Measurements from ENCODE around the gene NR6A1. TPM values are rescaled to one million over a fixed set of nuclear protein-coding genes. Genes with fewer than 3 reads are reported as not detected.

NR6A1 gene
- total and polyA plus RNA-seq, 2 of the 13 experiments (the other 11 are each of a cell fraction or from before 2014, with no cell fraction given), result 28.1 to 31.5 TPM

DNA sequence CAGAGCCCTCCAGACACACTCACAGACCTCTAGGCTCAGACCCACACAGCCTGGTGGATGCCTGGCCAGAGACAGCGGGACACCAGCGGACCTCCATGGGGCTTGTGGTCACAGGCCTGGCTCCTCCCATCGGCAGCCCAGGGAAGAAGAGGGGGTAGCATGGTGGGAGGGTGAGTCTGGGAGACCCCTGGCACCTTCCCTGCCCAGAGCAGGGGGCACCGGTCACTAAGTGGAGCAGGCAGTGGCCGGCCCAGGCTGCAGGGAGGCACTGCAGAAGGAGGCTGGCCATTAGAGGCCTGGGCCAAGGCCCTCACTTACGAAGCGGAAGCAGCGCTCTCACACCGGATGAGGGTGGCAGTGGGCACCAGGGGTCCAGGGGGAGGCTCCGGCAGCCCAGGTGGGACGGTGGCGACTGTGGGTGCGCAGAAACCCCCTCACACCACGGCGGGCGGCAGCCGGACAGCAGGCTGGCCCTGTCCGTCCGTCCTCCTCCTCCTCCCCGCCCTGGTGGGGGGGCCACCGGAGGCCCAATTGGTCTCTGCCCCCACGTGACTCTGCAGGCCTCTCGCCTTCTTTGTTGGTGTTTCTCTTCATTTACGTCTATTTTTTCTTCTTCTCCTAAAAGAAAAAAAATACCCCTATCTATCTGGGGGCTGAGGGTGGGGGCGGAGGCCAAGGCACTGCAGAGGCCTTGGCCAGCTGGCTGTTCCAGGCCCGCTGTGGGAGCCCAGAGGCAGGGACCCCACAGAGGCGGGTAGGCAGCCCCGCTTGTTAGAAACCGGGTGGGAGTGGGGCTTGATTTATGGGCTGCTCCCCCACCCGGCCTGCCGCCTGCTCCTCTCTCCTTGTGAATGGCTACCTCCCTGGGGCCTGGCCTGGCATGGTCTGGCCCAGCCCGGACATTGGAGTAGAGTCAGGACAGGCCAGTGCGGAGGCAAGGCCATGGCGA, 263.9 kb downstream of the NR6A1 start, which contains the start of gene NR5A1 (continued):
- TF ChIP-seq, protein P1, sequence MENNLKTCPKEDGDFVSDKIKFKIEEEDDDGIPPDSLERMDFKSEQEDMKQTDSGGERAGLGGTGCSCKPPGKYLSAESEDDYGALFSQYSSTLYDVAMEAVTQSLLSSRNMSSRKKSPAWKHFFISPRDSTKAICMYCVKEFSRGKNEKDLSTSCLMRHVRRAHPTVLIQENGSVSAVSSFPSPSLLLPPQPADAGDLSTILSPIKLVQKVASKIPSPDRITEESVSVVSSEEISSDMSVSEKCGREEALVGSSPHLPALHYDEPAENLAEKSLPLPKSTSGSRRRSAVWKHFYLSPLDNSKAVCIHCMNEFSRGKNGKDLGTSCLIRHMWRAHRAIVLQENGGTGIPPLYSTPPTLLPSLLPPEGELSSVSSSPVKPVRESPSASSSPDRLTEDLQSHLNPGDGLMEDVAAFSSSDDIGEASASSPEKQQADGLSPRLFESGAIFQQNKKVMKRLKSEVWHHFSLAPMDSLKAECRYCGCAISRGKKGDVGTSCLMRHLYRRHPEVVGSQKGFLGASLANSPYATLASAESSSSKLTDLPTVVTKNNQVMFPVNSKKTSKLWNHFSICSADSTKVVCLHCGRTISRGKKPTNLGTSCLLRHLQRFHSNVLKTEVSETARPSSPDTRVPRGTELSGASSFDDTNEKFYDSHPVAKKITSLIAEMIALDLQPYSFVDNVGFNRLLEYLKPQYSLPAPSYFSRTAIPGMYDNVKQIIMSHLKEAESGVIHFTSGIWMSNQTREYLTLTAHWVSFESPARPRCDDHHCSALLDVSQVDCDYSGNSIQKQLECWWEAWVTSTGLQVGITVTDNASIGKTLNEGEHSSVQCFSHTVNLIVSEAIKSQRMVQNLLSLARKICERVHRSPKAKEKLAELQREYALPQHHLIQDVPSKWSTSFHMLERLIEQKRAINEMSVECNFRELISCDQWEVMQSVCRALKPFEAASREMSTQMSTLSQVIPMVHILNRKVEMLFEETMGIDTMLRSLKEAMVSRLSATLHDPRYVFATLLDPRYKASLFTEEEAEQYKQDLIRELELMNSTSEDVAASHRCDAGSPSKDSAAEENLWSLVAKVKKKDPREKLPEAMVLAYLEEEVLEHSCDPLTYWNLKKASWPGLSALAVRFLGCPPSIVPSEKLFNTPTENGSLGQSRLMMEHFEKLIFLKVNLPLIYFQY (CRISPR knock-in tag; IDR thresholded peaks at IDR 0.05; ENCODE audit: borderline replicate concordance), result no peak; the same call in 1 of the 2 replicates
- TF ChIP-seq IRF2 (CRISPR knock-in tag; IDR thresholded peaks at IDR 0.05), result peak; percentile 36; the same call in 1 of the 2 replicates
- peak in 1 of 2 experiments; percentile 80; a peak in 2 of 4 replicates for TF ChIP-seq POLR2A (IDR thresholded peaks at IDR 0.05; ENCODE audit: insufficient read depth in 1 of 2, low read depth in 2 of 2, low read length in 2 of 2)
- TF ChIP-seq SMC3 (IDR thresholded peaks at IDR 0.05; ENCODE audit: low read length), result no peak

DNA sequence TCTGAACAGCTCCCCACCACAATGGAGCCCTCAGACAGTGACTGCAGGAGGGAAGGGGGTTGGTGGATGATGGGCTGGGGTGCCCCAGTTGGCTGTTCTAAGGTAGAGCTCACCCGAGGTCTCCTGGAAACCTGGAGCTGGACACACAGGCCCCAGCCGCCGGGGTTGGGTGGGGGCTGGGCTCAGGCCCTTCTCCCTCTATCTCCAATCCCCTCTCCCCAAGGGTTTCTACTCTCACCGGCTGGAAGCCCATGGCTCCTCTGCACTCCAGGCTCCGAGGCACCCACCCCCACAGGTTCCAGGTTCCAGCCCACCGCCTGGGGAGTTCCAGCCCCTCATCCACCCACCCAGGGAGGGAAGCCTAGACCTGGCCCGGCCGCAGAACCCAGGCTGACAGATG, 264.7 kb downstream of the NR6A1 start:
- H2AFZ ChIP-seq (ENCODE audit: low read length), result no peak overlapping the region
- intact Hi-C loops (cut with micrococcal nuclease; ENCODE audit: unreplicated experiment), result no loop called here
- no TSS peak for BruUV-seq (replicated peaks)
- FAIRE-seq (no peak), DNase-seq (ENCODE audit: low spot score) (no peak), ATAC-seq (peak; percentile 14)
- H3K79me2 ChIP-seq (ENCODE audit: insufficient read depth, low read length), result peaks cover 21% of the 10 kb centered on the region
- H3K4me3 ChIP-seq (replicated peaks in 1 of 3; ENCODE audit: insufficient read depth in 1 of 3, low read depth in 2 of 3, low read length in 3 of 3), result peak overlapping the region; percentile 79 to 88 (median 80)
- no CpG with 5 or more reads among the region's 8 CpGs for WGBS (ENCODE audit: low lambda C conversion rate)
- H3K4me1 ChIP-seq (ENCODE audit: insufficient read depth, low read length), result peaks cover 38% of the 10 kb centered on the region
- no peak for TF ChIP-seq XRCC5 (optimal IDR thresholded peaks at IDR 0.05; ENCODE audit: low read length)
- no peak for TF ChIP-seq MIXL1 (CRISPR knock-in tag; IDR thresholded peaks at IDR 0.05)
- 0 out of 2 replicates have a peak, but pooled peaks have one; percentile 25 for TF ChIP-seq SRY (CRISPR knock-in tag; IDR thresholded peaks at IDR 0.05)
- TF ChIP-seq, protein P2, sequence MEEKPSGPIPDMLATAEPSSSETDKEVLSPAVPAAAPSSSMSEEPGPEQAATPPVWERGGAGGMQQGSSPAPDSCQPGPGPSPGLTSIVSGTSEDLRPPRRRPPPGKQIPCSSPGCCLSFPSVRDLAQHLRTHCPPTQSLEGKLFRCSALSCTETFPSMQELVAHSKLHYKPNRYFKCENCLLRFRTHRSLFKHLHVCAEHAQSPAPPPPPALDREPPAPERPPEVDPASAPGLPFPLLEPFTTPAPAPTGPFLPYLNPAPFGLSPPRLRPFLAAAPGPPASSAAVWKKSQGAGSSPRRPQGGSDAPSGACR (CRISPR knock-in tag; IDR thresholded peaks at IDR 0.05), result no peak
- no peak for TF ChIP-seq NR2F2 (IDR thresholded peaks at IDR 0.05; ENCODE audit: borderline replicate concordance, low read depth)
- TF ChIP-seq ZNF703 (CRISPR knock-in tag; IDR thresholded peaks at IDR 0.05; ENCODE audit: borderline replicate concordance), result peak; percentile 73; the same call in 1 of the 2 replicates
- TF ChIP-seq SP2 (CRISPR knock-in tag; IDR thresholded peaks at IDR 0.05), result 0 out of 2 replicates have a peak, but pooled peaks have one; percentile 26
- peaks cover 3 to 5% of the 10 kb centered on the region in 2 experiments; a peak in 2 of 5 replicates for H3K36me3 ChIP-seq (replicated peaks in 1 of 2; ENCODE audit: control insufficient read depth in 1 of 2, insufficient read depth in 2 of 2, low read length in 2 of 2)
- no peaks in the 10 kb centered on the region for H3K27me3 ChIP-seq (ENCODE audit: control insufficient read depth in 1 of 2, insufficient read depth in 2 of 2, low read length in 2 of 2)
- no peaks in the 10 kb centered on the region for H3K9me3 ChIP-seq (ENCODE audit: low read length)
- peak overlapping the region; percentile 86 for H3K9ac ChIP-seq (ENCODE audit: insufficient read depth, low read depth, low read length)
- ChIA-PET CTCF (ENCODE audit: low intra/inter-chr PET ratio, low total read pairs) (no interaction called here), POLR2A (interaction anchor here (0.6 to 2.1 kb wide), 3 partner anchors 9 to 93 kb away, joined by 3 to 6 read pairs (median 3); no protein-coding TSS in a partner anchor)
- no peaks in the 10 kb centered on the region for H4K20me1 ChIP-seq (ENCODE audit: insufficient read depth, low read length)
- in situ Hi-C loops (cut with HindIII; ENCODE audit: extremely low pct_ligation_motif_present, low pct_unique_long_range_greater_than_20kb), result no loop called here
- H3K27ac ChIP-seq (ENCODE audit: extremely low read length, insufficient read depth, low read length), result peak overlapping the region; percentile 87
- H3K4me2 ChIP-seq (ENCODE audit: low read depth, low read length), result peak overlapping the region; percentile 86
